Activated T-cell treated with anti-CD3 and anti-CD28 coated beads, Interleukin-2, amount 50 U/mL, for 1 hour (primary cell): ENCODE data around the gene ARL8A.
"Not testable (repeated sequence)": the region's sequence is repeated elsewhere in the genome, so short reads cannot be mapped to it uniquely, and the experiment has no call there.

Experiments used
- DNase-seq: peaks from one replicate; pipeline ENCODE4 v3.0.0-alpha.2; 2020

ARL8A gene

GRCh38 chr1:202156590-202156989, 12.1 kb upstream of the ARL8A start:
- DNase-seq, result no peak

GRCh38 chr1:202155478-202156021, 11.0 kb upstream of the ARL8A start:
- DNase-seq, result no peak

- peak; percentile 53 for DNase-seq
Observed at GRCh38 chr1:202154766-202155477, 10.4 kb upstream of the ARL8A start.

- no peak for DNase-seq
Observed at GRCh38 chr1:202154148-202154765, 9.7 kb upstream of the ARL8A start.

GRCh38 chr1:202153284-202153683, 8.7 kb upstream of the ARL8A start:
- DNase-seq, result no peak

GRCh38 chr1:202152399-202152798, 7.9 kb upstream of the ARL8A start:
- DNase-seq, result no peak

GRCh38 chr1:202151045-202151444, 6.5 kb upstream of the ARL8A start:
- no peak for DNase-seq

GRCh38 chr1:202150602-202151001, 6.1 kb upstream of the ARL8A start:
- no peak for DNase-seq

GRCh38 chr1:202150187-202150586, 5.7 kb upstream of the ARL8A start:
- no peak for DNase-seq

- no peak for DNase-seq
Observed at GRCh38 chr1:202149566-202149965, 5.0 kb upstream of the ARL8A start.

- no peak for DNase-seq
Observed at GRCh38 chr1:202148391-202148790, 3.9 kb upstream of the ARL8A start.

- DNase-seq, result no peak
Observed at GRCh38 chr1:202146993-202147392, 2.5 kb upstream of the ARL8A start.

- DNase-seq, result no peak
Observed at GRCh38 chr1:202146279-202146678, 1.7 kb upstream of the ARL8A start.

GRCh38 chr1:202145744-202146140, 1.2 kb upstream of the ARL8A start:
- not testable (repeated sequence) for DNase-seq

- peak; percentile 35 for DNase-seq
Observed at GRCh38 chr1:202145068-202145743, 669 bp upstream of the ARL8A start.

GRCh38 chr1:202143768-202144401, 652 bp downstream of the ARL8A start:
- peak; percentile 38 for DNase-seq

GRCh38 chr1:202143011-202143767, 1.3 kb downstream of the ARL8A start:
- DNase-seq, result peak; percentile 46

- not testable (repeated sequence) for DNase-seq
Observed at GRCh38 chr1:202141468-202141867, 3.1 kb downstream of the ARL8A start.

GRCh38 chr1:202140833-202141232, 3.7 kb downstream of the ARL8A start:
- no peak for DNase-seq

GRCh38 chr1:202135221-202135721, 9.3 kb downstream of the ARL8A start:
- peak; percentile 59 for DNase-seq

GRCh38 chr1:202134645-202135172, 9.8 kb downstream of the ARL8A start:
- no peak for DNase-seq

GRCh38 chr1:202133989-202134388, 10.5 kb downstream of the ARL8A start:
- DNase-seq, result no peak
